ENCODE data around the gene C16orf89.
A peak's percentile ranks its signal among the peaks of the same experiment; 100 is the strongest.
"Not testable (repeated sequence)": the region's sequence is repeated elsewhere in the genome, so short reads cannot be mapped to it uniquely, and the experiment has no call there.

The C16orf89 gene

GRCh38 chr16:5085716-5086115 lies 20.0 kb upstream of the C16orf89 start:
- DNase-seq (ENCODE audit: insufficient read length, low spot score); FAIRE-seq: not testable (repeated sequence)

- not testable (repeated sequence) for DNase-seq (ENCODE audit: insufficient read length, low spot score); FAIRE-seq
Measured at GRCh38 chr16:5084802-5085201, 19.0 kb upstream of the C16orf89 start.

GRCh38 chr16:5084099-5084731 lies 18.5 kb upstream of the C16orf89 start:
- FAIRE-seq; DNase-seq (ENCODE audit: insufficient read length, low spot score): not testable (repeated sequence)

GRCh38 chr16:5083646-5084045 lies 17.9 kb upstream of the C16orf89 start:
- not testable (repeated sequence) for FAIRE-seq; DNase-seq (ENCODE audit: insufficient read length, low spot score)

GRCh38 chr16:5080996-5081395 lies 15.2 kb upstream of the C16orf89 start:
- not testable (repeated sequence) for FAIRE-seq; DNase-seq (ENCODE audit: insufficient read length, low spot score)

GRCh38 chr16:5080461-5080860 lies 14.7 kb upstream of the C16orf89 start:
- FAIRE-seq; DNase-seq (ENCODE audit: insufficient read length, low spot score): not testable (repeated sequence)

GRCh38 chr16:5078626-5079025 lies 12.9 kb upstream of the C16orf89 start:
- FAIRE-seq = no peak
- DNase-seq (ENCODE audit: insufficient read length, low spot score) = no peak

- DNase-seq (ENCODE audit: insufficient read length, low spot score) = no peak
Measured at GRCh38 chr16:5077304-5077703, 11.5 kb upstream of the C16orf89 start.

GRCh38 chr16:5075637-5076036 lies 9.9 kb upstream of the C16orf89 start:
- FAIRE-seq = no peak
- no peak for DNase-seq (ENCODE audit: insufficient read length, low spot score)

More at GRCh38 chr16:5077304-5077703, 11.5 kb upstream of the C16orf89 start:
- no peak for FAIRE-seq

GRCh38 chr16:5073771-5074170 lies 8.0 kb upstream of the C16orf89 start:
- FAIRE-seq; DNase-seq (ENCODE audit: insufficient read length, low spot score): not testable (repeated sequence)

- FAIRE-seq (no peak), DNase-seq (ENCODE audit: insufficient read length, low spot score) (no peak)
Measured at GRCh38 chr16:5073279-5073629, 7.5 kb upstream of the C16orf89 start.

GRCh38 chr16:5072334-5073278 lies 6.8 kb upstream of the C16orf89 start:
- FAIRE-seq (no peak), DNase-seq (ENCODE audit: insufficient read length, low spot score) (no peak)

- DNase-seq (ENCODE audit: insufficient read length, low spot score) (peak; percentile 93), FAIRE-seq (peak; percentile 88)
Measured at GRCh38 chr16:5071681-5072333, 6.1 kb upstream of the C16orf89 start, which contains the start of gene ALG1. TSS of gene ALG1 (plus strand) at chr16:5071843. CDS start at chr16:5071850, 7 bp downstream.

GRCh38 chr16:5071341-5071680 lies 5.6 kb upstream of the C16orf89 start:
- FAIRE-seq = no peak
- no peak for DNase-seq (ENCODE audit: insufficient read length, low spot score)

GRCh38 chr16:5070431-5071186 lies 4.9 kb upstream of the C16orf89 start:
- FAIRE-seq (no peak), DNase-seq (ENCODE audit: insufficient read length, low spot score) (no peak)

GRCh38 chr16:5069854-5070253 lies 4.1 kb upstream of the C16orf89 start:
- no peak for FAIRE-seq

GRCh38 chr16:5069048-5069447 lies 3.3 kb upstream of the C16orf89 start:
- no peak for DNase-seq (ENCODE audit: insufficient read length, low spot score)
- FAIRE-seq = no peak

More at GRCh38 chr16:5069854-5070253, 4.1 kb upstream of the C16orf89 start:
- DNase-seq (ENCODE audit: insufficient read length, low spot score) = no peak

GRCh38 chr16:5066511-5066910 lies 755 bp upstream of the C16orf89 start:
- DNase-seq (ENCODE audit: insufficient read length, low spot score) (no peak), FAIRE-seq (no peak)

- FAIRE-seq (no peak), DNase-seq (ENCODE audit: insufficient read length, low spot score) (no peak)
Measured at GRCh38 chr16:5065326-5065725, 430 bp downstream of the C16orf89 start.

GRCh38 chr16:5064915-5065314 lies 841 bp downstream of the C16orf89 start:
- FAIRE-seq (peak; percentile 58), DNase-seq (ENCODE audit: insufficient read length, low spot score) (no peak)

Data from HTR-8/SVneo (cell line).